DMS153 treated with DMSO at 0.1 percent for 48 hours (cell line): ENCODE data around the gene TNFRSF1B.

ENCODE experiments used
- DNase-seq: peaks from one replicate; lab custom pipeline; 2025; ENCODE audit not compliant: unreplicated experiment; lab: John Stamatoyannopoulos, UW

TNFRSF1B gene

GRCh38 chr1:12157366-12158231 is 9.2 kb upstream of the TNFRSF1B start:
- no peak for DNase-seq

- no peak for DNase-seq
These were observed 8.3 kb upstream of the TNFRSF1B start for GRCh38 chr1:12158357-12159092.

GRCh38 chr1:12159816-12160215 is 7.0 kb upstream of the TNFRSF1B start:
- DNase-seq, result no peak

- no peak for DNase-seq
These were observed 5.5 kb upstream of the TNFRSF1B start for GRCh38 chr1:12161324-12161661.

GRCh38 chr1:12161662-12162458 is 4.9 kb upstream of the TNFRSF1B start:
- DNase-seq, result peak; percentile 57

- no peak for DNase-seq
These were observed 4.2 kb upstream of the TNFRSF1B start for GRCh38 chr1:12162459-12163137.

GRCh38 chr1:12163210-12163609 is 3.6 kb upstream of the TNFRSF1B start:
- no peak for DNase-seq

- DNase-seq, result no peak
These were observed 2.6 kb upstream of the TNFRSF1B start for GRCh38 chr1:12164210-12164609.

- DNase-seq, result no peak
These were observed 1.4 kb upstream of the TNFRSF1B start for GRCh38 chr1:12165342-12165741.

- no peak for DNase-seq
These were observed 970 bp downstream of the TNFRSF1B start for GRCh38 chr1:12167493-12168429.

GRCh38 chr1:12168451-12169160 is 1.8 kb downstream of the TNFRSF1B start:
- DNase-seq, result no peak

GRCh38 chr1:12169442-12170135 is 2.8 kb downstream of the TNFRSF1B start:
- no peak for DNase-seq

GRCh38 chr1:12170263-12170671 is 3.5 kb downstream of the TNFRSF1B start:
- DNase-seq, result no peak

GRCh38 chr1:12171206-12172041 is 4.6 kb downstream of the TNFRSF1B start:
- no peak for DNase-seq

- DNase-seq, result no peak
These were observed 5.5 kb downstream of the TNFRSF1B start for GRCh38 chr1:12172042-12172851.

- DNase-seq, result no peak
These were observed 6.3 kb downstream of the TNFRSF1B start for GRCh38 chr1:12173041-12173509.

GRCh38 chr1:12173631-12174121 is 6.9 kb downstream of the TNFRSF1B start:
- DNase-seq, result no peak
